Mammary epithelial cell (primary cell): Measurements from ENCODE around the gene ABHD2.

ENCODE experiments used
- EZH2 ChIP-seq: IDR thresholded peaks from 2 replicates; pipeline ENCODE4 v1.6.1; 2012; ENCODE audit warnings: low read length, inconsistent platforms, borderline replicate concordance
- TF ChIP-seq, protein P1 (sequence below), 2 donors: IDR thresholded peaks in 1 of 2; conservative IDR thresholded peaks in 1 of 2; 2 replicates each; pipeline ENCODE4 v1.5.1; 2011 to 2012; ENCODE audit warnings: inconsistent platforms in 2 of 2, low read length in 2 of 2, mild to moderate bottlenecking in 2 of 2, control low read depth in 1 of 2, low read depth in 1 of 2; ENCODE audit not compliant: insufficient read depth in 1 of 2; ENCODE audit errors: extremely low read depth in 1 of 2

DNA sequence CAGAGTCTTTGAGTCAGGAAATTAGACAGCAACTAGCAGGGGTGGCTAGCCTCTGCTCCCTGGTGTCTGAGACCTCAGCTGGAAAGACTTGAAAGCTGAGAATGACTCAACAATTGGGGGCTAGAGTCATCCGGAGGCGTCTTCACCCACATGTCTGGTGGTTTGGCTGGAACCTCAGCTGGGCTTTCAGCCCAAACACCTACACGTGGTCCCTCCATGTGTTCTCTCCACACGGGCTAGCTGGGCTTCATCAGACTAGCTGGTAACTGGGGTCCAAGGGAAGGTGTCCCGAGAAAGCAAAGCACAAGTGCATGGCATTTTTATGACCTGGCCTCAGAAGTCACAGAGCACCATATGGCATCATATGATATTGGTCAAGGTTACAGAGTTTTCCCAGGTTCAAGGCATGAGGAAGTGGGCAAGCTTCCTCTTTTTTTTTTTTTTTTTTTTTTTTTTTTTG, 19.9 kb upstream of the ABHD2 start:
- TF ChIP-seq, protein P1, sequence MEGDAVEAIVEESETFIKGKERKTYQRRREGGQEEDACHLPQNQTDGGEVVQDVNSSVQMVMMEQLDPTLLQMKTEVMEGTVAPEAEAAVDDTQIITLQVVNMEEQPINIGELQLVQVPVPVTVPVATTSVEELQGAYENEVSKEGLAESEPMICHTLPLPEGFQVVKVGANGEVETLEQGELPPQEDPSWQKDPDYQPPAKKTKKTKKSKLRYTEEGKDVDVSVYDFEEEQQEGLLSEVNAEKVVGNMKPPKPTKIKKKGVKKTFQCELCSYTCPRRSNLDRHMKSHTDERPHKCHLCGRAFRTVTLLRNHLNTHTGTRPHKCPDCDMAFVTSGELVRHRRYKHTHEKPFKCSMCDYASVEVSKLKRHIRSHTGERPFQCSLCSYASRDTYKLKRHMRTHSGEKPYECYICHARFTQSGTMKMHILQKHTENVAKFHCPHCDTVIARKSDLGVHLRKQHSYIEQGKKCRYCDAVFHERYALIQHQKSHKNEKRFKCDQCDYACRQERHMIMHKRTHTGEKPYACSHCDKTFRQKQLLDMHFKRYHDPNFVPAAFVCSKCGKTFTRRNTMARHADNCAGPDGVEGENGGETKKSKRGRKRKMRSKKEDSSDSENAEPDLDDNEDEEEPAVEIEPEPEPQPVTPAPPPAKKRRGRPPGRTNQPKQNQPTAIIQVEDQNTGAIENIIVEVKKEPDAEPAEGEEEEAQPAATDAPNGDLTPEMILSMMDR (conservative IDR thresholded peaks at IDR 0.05 in 1 of 2, IDR thresholded peaks at IDR 0.05 in 1 of 2; ENCODE audit: extremely low read depth in 1 of 2, insufficient read depth in 1 of 2, low read depth in 1 of 2, low read length in 2 of 2), result no peak
- TF ChIP-seq EZH2, result no peak
